T-helper 1 cell (primary cell): ENCODE measurements around the gene CCNE1.

Source experiments
- DNase-seq, 5 donors: peaks; one replicate each; pipeline ENCODE4 v3.0.0-alpha.2; 2012 to 2020
- total RNA-seq, 4 donors: gene quantifications; one replicate each; lab custom pipeline; 2026; lab: John Stamatoyannopoulos, UW

The CCNE1 gene
- 3.7 to 6.7 (median 5.2) reads per million in 4 donors for total RNA-seq

- DNase-seq: peak; percentile 88 to 95 (median 93)
These were observed at the start of gene CCNE1 for GRCh38 chr19:29811125-29812079. TSS of gene CCNE1 (plus strand) at chr19:29811991. CDS start at chr19:29812556, 565 bp downstream.

DNA sequence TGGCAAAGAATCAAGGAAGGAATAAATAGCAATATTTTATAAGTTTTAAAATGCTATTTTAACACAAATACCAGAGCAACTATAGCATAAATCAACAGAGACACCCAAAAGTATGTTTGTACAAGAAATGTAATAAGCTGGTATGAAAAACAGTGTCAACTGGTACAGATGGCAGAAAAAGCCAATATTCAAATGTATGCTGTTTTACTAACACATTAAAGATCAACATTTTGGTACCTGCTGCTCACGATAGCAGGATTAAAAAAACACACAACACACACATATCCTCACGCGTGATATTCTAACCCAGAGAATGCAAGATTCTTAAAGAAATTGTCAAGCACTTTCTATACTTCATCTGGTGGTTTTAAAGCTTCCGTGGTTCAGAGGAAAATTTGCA lies 48.6 kb upstream of the CCNE1 start:
- DNase-seq: no peak

DNA sequence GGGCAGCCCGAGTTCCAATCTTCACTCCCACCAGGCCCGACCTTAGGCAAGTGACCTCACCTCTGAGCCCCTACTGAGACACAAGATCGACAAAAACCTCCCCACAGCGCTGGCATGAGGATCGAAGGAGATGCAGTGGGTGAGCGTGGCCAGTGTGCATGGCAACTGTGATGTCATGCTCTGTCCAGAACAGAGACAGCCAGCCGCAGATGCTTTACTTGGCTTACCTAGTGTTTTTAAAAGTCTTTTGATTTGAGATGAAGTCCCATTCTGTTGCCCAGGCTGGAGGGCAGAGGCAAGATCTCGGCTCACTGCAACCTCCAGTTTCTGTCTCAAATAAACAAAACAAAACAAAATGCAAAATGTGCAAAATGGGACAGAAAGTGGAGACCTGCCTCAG lies 47.4 kb upstream of the CCNE1 start:
- no peak for DNase-seq

DNA sequence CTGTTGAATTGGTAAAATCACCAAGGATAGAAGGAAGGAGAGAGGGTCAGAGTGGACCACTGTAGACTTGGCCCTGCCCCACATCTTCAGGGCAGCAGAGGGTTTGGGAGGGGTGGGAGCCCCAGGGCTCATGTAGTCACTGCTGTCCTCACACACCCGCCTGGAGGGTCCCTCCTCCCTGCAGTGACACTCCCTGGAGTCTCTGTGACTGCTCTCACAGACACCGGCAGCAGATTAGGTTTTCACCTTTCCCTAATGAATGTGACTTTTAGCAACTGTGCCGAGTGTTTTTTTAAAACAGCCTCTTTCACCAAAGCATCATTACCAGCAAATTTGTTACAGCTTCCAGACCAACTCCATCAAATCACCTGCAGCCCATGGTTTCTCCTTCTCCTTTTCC lies 45.7 kb upstream of the CCNE1 start:
- no peak for DNase-seq

- DNase-seq: no peak
These were observed 44.6 kb upstream of the CCNE1 start for GRCh38 chr19:29767039-29767735.

GRCh38 chr19:29768166-29768565 lies 43.6 kb upstream of the CCNE1 start:
- DNase-seq: no peak

DNA sequence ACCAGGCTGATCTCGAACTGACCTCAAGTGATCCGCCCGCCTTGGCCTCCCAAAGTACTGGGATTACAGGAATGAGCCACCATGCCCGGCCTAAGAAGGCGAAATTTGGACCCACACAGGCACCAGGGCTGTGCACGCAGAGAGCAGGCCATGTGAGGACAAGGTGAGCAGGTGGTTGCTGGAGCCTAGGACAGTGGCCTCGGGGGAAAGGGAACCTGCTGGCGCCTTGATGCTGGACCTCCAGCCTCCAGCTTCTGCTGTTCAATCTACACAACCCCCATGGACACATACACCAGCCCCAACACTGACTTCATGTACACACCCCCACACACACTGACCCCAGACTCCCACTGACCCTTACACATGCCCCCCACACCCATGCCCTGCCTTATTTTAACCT lies 41.8 kb upstream of the CCNE1 start:
- DNase-seq: no peak

DNA sequence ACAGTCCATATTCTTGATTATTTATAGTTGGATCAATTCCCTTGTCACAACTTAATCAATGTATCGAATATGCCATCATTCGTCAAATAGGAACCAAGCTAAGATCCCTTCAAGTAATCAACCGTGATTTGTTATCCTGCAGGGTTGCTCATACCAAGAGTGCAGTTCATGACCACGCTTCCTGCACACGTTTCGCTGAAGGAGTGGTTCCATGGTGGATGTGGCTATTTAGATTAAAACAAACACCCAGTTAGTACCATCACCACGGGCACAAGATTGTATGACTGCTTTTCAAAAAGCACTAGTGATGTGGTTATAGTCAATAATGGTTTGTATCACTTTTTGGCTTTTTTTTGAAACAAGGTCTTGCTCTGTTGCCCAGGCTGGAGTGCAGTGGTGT lies 41.1 kb upstream of the CCNE1 start:
- peak in 1 of 5 donors; percentile 84 for DNase-seq

DNA sequence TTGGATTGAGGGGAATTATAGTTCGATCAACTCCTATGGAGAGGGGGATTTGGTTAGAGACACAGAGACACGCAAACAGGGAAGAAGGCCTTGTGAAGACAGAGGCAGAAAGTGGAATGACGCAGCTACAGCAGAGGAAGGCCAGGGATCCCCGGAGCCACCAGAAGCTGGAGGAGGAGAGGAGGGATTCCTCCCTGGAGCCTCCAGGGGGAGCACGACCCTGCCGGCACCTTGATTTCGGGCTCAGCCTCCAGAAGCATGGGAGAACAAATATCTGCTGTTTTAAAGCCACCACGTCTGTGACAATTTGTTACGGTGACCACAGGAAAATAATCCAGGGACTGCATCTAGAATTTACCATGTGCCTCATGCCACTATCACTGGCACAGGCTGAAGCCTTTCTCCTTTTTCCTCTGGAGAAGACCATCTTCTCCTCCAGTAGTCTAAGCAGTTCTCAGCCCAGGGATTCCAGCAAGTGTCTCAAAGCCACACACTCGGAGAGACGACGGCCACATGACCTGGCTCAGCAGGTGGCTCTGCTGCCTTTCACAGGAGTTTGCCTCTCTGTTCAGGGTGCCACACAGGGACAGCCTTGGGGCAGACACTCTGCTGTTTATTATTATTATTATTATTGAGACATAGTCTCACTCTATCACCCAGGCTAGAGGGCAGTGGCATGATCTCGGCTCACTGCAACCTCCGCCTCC lies 39.9 kb upstream of the CCNE1 start:
- peak in 2 of 5 donors; percentile 16 to 27 for DNase-seq

DNA sequence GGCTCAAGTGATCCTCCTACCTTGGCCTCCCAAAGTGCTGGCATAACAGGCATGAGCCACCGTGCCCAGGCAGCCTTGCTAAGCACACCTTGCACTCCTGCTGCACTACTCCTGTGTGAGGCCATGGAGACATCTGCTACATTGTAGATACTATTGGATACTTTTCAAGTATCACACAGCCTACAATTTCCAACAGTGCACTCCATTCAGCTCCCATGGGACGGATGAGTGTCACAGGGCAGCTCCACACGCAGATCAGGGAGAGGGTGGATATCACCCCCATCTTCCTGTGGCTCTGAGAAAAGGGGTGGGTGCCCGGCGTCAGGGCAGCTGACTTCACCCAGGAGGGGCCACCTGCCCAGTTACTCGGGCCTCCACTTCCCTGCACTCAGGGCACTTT lies 39.1 kb upstream of the CCNE1 start:
- no peak for DNase-seq

- no peak for DNase-seq
These were observed 38.6 kb upstream of the CCNE1 start for GRCh38 chr19:29773141-29773540.

DNA sequence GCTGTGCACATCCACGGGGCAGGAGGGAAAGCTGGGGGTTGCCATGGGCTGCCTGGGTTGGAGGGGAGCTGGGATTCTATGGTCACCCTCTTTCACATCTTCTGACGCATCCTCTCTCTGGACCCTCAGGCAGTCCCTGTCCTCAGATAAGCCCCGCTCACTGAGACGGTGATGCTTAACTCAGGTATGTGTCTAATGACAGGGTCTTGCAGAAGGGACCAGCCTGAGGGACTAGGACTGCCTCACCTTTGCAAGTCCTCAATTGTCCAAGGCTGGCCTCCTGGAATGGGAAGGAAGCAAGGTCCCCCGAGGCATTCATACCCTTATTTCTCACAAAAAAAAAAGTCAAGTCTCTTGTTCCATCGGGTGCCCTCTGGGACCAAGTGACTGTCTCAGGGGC lies 37.7 kb upstream of the CCNE1 start:
- DNase-seq: no peak

GRCh38 chr19:29777781-29778309 lies 33.9 kb upstream of the CCNE1 start:
- DNase-seq: no peak

DNA sequence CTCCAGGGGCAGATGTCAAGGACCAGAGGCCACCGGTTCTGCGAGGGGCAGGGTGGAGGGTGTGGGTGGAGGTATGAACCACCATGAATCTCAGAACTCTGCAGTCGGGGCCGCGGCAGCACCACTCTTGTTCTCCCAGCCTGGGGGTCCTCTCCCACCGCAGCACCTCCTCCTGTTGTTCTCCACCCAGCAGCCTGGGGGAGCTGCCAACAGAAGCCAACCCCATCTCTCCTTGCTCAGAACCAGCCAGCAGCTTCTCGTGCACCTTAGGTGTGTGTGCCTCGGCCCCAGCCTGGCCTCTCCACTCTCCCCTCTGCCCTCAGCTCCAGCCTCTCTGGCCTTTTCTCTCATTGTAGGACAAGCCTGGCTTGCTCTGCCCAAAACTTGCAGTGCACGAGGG lies 31.9 kb upstream of the CCNE1 start:
- DNase-seq: no peak

GRCh38 chr19:29781386-29782259 lies 30.2 kb upstream of the CCNE1 start:
- no peak for DNase-seq

- DNase-seq: no peak
These were observed 29.6 kb upstream of the CCNE1 start for GRCh38 chr19:29782260-29782580.

- no peak for DNase-seq
These were observed 28.1 kb upstream of the CCNE1 start for GRCh38 chr19:29783627-29784190.

DNA sequence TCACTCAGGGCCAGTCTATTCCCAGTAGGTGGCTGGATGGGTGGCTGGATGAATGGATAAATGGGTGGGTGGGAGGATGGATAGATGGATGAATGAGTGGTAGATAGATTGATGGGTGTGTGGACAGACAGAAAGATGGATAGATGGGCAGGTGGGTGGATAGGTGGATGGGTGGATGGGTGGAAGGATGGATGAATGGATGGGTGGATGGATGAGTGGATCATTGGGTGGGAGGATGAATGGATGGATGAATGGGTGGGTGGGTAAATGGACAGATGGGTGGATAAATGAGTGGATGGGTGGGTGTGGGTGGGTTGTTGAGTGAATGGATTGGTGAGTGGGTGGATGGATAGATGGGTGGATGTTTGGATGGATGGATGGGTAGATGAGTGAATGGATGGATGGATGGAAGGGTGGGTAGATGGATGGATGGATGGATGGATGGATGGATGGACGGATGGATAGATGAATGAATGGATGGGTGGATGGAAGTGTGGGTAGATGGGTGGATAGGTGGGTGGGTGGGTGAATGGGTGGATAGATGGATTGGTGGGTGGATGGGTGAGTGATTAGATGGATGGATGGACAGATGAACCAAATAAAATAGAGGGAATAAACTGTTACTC lies 27.1 kb upstream of the CCNE1 start:
- DNase-seq: no peak

- DNase-seq: no peak
These were observed 26.4 kb upstream of the CCNE1 start for GRCh38 chr19:29785360-29785759.

GRCh38 chr19:29785955-29786589 lies 25.7 kb upstream of the CCNE1 start:
- peak in 1 of 5 donors; percentile 20 for DNase-seq

GRCh38 chr19:29787281-29787680 lies 24.5 kb upstream of the CCNE1 start:
- no peak for DNase-seq
